GM23338 (cell line): Measurements from ENCODE around the gene SH2D4B. TPM values are rescaled to one million over a fixed set of nuclear protein-coding genes. Genes with fewer than 3 reads are reported as not detected.
A peak's percentile ranks its signal among the peaks of the same experiment; 100 is the strongest.

Experiments
- ATAC-seq: fragments of 200-7000 bp; cut with Tn5 transposase; 3 replicates; pipeline ENCODE4 v1.9.1; 2020
- DNase-seq: peaks from one replicate; pipeline ENCODE4 v3.0.0-alpha.2; 2015; ENCODE audit warnings: low spot score
- H2AFZ ChIP-seq: fragments of 200-600 bp; sonication (generic); 2 replicates; pipeline ENCODE4 v1.8.0; 2016; ENCODE audit warnings: antibody characterized with exemption, mild to moderate bottlenecking, moderate library complexity
- H3F3A ChIP-seq: fragments of 200-600 bp; sonication (generic); replicated peaks from 2 replicates; pipeline ENCODE4 v1.8.0; 2017; ENCODE audit warnings: antibody characterized with exemption, mixed run types, low read depth
- H3K27ac ChIP-seq: fragments of 200-600 bp; sonication (generic); 2 replicates; pipeline ENCODE4 v1.6.1; 2016; ENCODE audit warnings: low read depth
- H3K27me3 ChIP-seq: fragments of 200-600 bp; sonication (generic); 2 replicates; pipeline ENCODE4 v1.8.0; 2016; ENCODE audit warnings: mild to moderate bottlenecking, mixed run types, moderate library complexity; ENCODE audit not compliant: insufficient read depth
- H3K36me3 ChIP-seq: fragments of 200-600 bp; sonication (generic); 2 replicates; pipeline ENCODE4 v1.8.0; 2016; ENCODE audit warnings: mild to moderate bottlenecking; ENCODE audit not compliant: insufficient read depth
- H3K4me1 ChIP-seq: fragments of 200-600 bp; sonication (generic); 2 replicates; pipeline ENCODE4 v1.8.0; 2016; ENCODE audit warnings: mild to moderate bottlenecking, moderate library complexity; ENCODE audit not compliant: insufficient read depth
- H3K4me2 ChIP-seq: fragments of 200-600 bp; sonication (generic); 2 replicates; pipeline ENCODE4 v1.7.1; 2017; ENCODE audit warnings: mixed run types
- H3K4me3 ChIP-seq: fragments of 200-600 bp; sonication (generic); 2 replicates; pipeline ENCODE4 v1.6.1; 2016; ENCODE audit warnings: mixed run types
- H3K79me2 ChIP-seq: fragments of 200-600 bp; sonication (generic); replicated peaks from 2 replicates; pipeline ENCODE4 v1.8.0; 2017; ENCODE audit warnings: mild to moderate bottlenecking; ENCODE audit not compliant: insufficient read depth
- H3K9me2 ChIP-seq: fragments of 200-600 bp; sonication (generic); 2 replicates; pipeline ENCODE4 v1.8.0; 2017; ENCODE audit not compliant: insufficient read depth
- H4K20me1 ChIP-seq: fragments of 200-600 bp; sonication (generic); replicated peaks from 2 replicates; pipeline ENCODE4 v1.8.0; 2017; ENCODE audit warnings: mild to moderate bottlenecking; ENCODE audit not compliant: insufficient read depth
- H3K27ac Mint-ChIP-seq: 2 replicates; pipeline ENCODE4 v1.8.0; 2020; ENCODE audit warnings: inconsistent platforms, mild to moderate bottlenecking, moderate library complexity, mixed read lengths
- H3K27me3 Mint-ChIP-seq: 3 replicates; pipeline ENCODE4 v1.8.0; 2022; ENCODE audit warnings: low read depth, mild to moderate bottlenecking, moderate library complexity, mixed read lengths, inconsistent platforms; ENCODE audit not compliant: insufficient read depth, poor library complexity
- H3K36me3 Mint-ChIP-seq: 3 replicates; pipeline ENCODE4 v1.8.0; 2021; ENCODE audit warnings: low read depth, mild to moderate bottlenecking, inconsistent platforms, moderate library complexity, mixed read lengths
- H3K4me1 Mint-ChIP-seq: 3 replicates; pipeline ENCODE4 v1.8.0; 2020; ENCODE audit warnings: mild to moderate bottlenecking, inconsistent platforms, mixed read lengths
- H3K4me3 Mint-ChIP-seq: 3 replicates; pipeline ENCODE4 v1.8.0; 2021; ENCODE audit warnings: moderate library complexity, mild to moderate bottlenecking, inconsistent platforms, mixed read lengths
- H3K9me3 Mint-ChIP-seq: 3 replicates; pipeline ENCODE4 v1.8.0; 2020; ENCODE audit warnings: moderate library complexity, mild to moderate bottlenecking, inconsistent platforms, mixed read lengths
- CREB1 ChIP-seq: fragments of 250-450 bp; sonication (Bioruptor Pico); IDR thresholded peaks from 2 replicates; pipeline ENCODE4 v1.5.0; 2020; ENCODE audit warnings: low read depth, mild to moderate bottlenecking, moderate library complexity
- CTCF ChIP-seq, 2 experiments: fragments of 200-600 bp in 1 of 2; sonication (generic) in 1 of 2; conservative IDR thresholded peaks; 2 replicates each; pipeline versions ENCODE4 v1.5.1 to v1.6.1; 2016 to 2017; ENCODE audit warnings: antibody characterized with exemption in 2 of 2, low read depth in 2 of 2, mild to moderate bottlenecking in 2 of 2, moderate library complexity in 1 of 2
- EZH2 ChIP-seq: fragments of 200-600 bp; sonication (generic); IDR thresholded peaks from one replicate; pipeline ENCODE4 v1.8.0; 2017; ENCODE audit warnings: antibody characterized with exemption, mild to moderate bottlenecking, low read depth; ENCODE audit not compliant: unreplicated experiment
- NANOG ChIP-seq: IDR thresholded peaks from 2 replicates; pipeline ENCODE4 v1.6.1; 2016; ENCODE audit warnings: antibody characterized with exemption, borderline replicate concordance
- STAT1 ChIP-seq: IDR thresholded peaks from one replicate; pipeline ENCODE4 v1.6.1; 2016; ENCODE audit warnings: antibody characterized with exemption; ENCODE audit not compliant: unreplicated experiment
- ZNF331 ChIP-seq: fragments of 250-450 bp; sonication (Bioruptor Pico); IDR thresholded peaks from 2 replicates; pipeline ENCODE4 v1.5.0; 2020; ENCODE audit warnings: low read depth, mild to moderate bottlenecking, moderate library complexity
- ZNF462 ChIP-seq: fragments of 250-450 bp; sonication (Bioruptor Pico); IDR thresholded peaks from 2 replicates; pipeline ENCODE4 v1.5.0; 2020; ENCODE audit warnings: mild to moderate bottlenecking, moderate library complexity
- polyA plus RNA-seq: library from polyadenylated mRNA; unstranded; fragments of >200 nt; fragmentation: Nextera tagmentation; extraction: Ambion mirVana; gene quantifications from 2 replicates; pipeline ENCODE4 v1.2.1, GENCODE V29; 2016
- total RNA-seq: library from RNA; depleted of rRNA; stranded (reverse); fragments of >200 nt; shearing (Covaris generic); gene quantifications from 2 replicates; pipeline ENCODE4 v1.2.3, GENCODE V29; 2014
- TF ChIP-seq, protein P1 (sequence below): IDR thresholded peaks from one replicate; pipeline ENCODE4 v1.6.1; 2018; ENCODE audit warnings: antibody characterized with exemption; ENCODE audit not compliant: unreplicated experiment

SH2D4B gene
- total and polyA plus RNA-seq, 2 experiments from 2014 or later: 0.08 TPM; not detected in 1

DNA sequence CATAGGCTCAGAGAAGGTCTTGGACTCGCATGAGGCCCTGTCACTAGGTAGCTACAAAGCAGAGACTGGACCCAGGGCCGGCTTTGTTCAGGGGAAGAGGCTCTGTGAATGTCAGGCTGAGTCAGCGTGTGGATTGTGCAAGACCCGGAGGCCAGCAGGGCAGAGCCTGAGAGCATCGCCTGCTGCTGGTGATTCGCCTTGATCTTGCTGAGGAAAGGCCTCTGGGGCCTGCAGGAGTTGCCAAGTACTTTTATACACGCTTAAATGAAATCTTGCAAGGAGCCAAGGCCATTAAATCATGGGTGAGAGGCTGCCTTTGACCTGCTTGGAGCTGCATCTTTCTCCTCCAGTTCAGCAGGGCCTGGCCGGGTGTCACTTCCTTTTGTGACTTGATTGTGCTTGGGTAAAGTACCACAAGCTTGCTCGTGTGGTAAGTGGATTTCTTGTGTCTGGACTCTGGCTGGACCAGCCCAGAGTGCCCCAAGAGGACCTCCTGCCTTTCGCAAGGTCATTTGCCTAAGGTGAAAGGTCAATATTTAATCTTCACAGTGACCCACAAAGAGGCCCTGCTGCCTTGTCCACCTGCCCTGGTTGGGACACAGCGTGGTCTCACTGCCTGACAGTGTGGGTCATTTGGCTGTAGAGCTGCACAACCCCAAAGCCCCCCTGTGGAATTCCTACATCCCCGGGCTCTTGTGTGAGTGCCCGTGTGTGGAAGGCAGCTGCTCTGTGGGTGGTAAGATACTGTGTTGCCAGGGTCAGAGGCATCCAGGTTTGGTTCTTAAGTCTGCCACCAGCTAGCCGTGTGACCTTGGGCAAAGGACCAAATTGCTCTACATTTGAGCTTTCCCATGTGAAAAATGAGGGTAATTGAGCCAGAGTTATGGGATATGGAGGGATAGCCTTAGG, 38.6 kb upstream of the SH2D4B start:
- Histone ChIP-seq H3K27ac (no peak overlapping the region), H3K9me2 (no peaks in the 10 kb centered on the region), H2AFZ (no peak overlapping the region), H3K79me2 (peaks cover 86% of the 10 kb centered on the region), H3K27me3 (no peaks in the 10 kb centered on the region), H3K4me2 (no peak overlapping the region), H3K36me3 (no peaks in the 10 kb centered on the region), H3K4me1 (peaks cover 13% of the 10 kb centered on the region; the same call in 1 of the 2 replicates), H3K4me3 (no peak overlapping the region), H4K20me1 (peaks cover 19% of the 10 kb centered on the region), H3F3A (no peaks in the 10 kb centered on the region)
- DNase-seq: no peak
- peaks cover 5% of the 10 kb centered on the region for H3K27me3 Mint-ChIP-seq
- peaks cover 11% of the 10 kb centered on the region; the same call in 1 of the 3 replicates for H3K36me3 Mint-ChIP-seq
- no peak overlapping the region for H3K4me3 Mint-ChIP-seq
- TF ChIP-seq CREB1 (no peak), NANOG (no peak), ZNF462 (no peak), ZNF331 (no peak), CTCF (conservative IDR thresholded peaks at IDR 0.05; ENCODE audit: low read depth in 2 of 2) (no peak), EZH2 (no peak), STAT1 (no peak)
- TF ChIP-seq, protein P1, sequence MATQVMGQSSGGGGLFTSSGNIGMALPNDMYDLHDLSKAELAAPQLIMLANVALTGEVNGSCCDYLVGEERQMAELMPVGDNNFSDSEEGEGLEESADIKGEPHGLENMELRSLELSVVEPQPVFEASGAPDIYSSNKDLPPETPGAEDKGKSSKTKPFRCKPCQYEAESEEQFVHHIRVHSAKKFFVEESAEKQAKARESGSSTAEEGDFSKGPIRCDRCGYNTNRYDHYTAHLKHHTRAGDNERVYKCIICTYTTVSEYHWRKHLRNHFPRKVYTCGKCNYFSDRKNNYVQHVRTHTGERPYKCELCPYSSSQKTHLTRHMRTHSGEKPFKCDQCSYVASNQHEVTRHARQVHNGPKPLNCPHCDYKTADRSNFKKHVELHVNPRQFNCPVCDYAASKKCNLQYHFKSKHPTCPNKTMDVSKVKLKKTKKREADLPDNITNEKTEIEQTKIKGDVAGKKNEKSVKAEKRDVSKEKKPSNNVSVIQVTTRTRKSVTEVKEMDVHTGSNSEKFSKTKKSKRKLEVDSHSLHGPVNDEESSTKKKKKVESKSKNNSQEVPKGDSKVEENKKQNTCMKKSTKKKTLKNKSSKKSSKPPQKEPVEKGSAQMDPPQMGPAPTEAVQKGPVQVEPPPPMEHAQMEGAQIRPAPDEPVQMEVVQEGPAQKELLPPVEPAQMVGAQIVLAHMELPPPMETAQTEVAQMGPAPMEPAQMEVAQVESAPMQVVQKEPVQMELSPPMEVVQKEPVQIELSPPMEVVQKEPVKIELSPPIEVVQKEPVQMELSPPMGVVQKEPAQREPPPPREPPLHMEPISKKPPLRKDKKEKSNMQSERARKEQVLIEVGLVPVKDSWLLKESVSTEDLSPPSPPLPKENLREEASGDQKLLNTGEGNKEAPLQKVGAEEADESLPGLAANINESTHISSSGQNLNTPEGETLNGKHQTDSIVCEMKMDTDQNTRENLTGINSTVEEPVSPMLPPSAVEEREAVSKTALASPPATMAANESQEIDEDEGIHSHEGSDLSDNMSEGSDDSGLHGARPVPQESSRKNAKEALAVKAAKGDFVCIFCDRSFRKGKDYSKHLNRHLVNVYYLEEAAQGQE: no peak
- peaks cover 47% of the 10 kb centered on the region for H3K4me1 Mint-ChIP-seq
- H3K27ac Mint-ChIP-seq: peak overlapping the region; percentile 80
- ATAC-seq: peak; percentile 59
- H3K9me3 Mint-ChIP-seq: no peaks in the 10 kb centered on the region; the same call in 2 of the 3 replicates
